Panc1 (cell line): ENCODE data around the gene STX18. TPM values are rescaled to one million over a fixed set of nuclear protein-coding genes. Genes with fewer than 3 reads are reported as not detected.

ENCODE experiments used
- ATAC-seq: fragments of 200-7000 bp; cut with Tn5 transposase; 2 replicates; pipeline ENCODE4 v1.9.1; 2020; ENCODE audit warnings: mild to moderate bottlenecking, moderate library complexity
- BruUV-seq: library from RNA; stranded (reverse); fragments of 400-500 nt; replicated peaks from 2 replicates; lab custom pipeline; 2021; lab: Mats Ljungman, UMichigan
- CTCF ChIA-PET: fragments of 300-600 bp; sonication (Branson Sonifier 250); formaldehyde crosslinking; loops from one replicate; lab custom pipeline; 2022; ENCODE audit warnings: antibody characterized with exemption; lab: Charles Lee
- POLR2A ChIA-PET: fragments of 300-600 bp; sonication (Branson Sonifier 250); formaldehyde crosslinking; loops from one replicate; lab custom pipeline; 2022; ENCODE audit warnings: antibody characterized with exemption; lab: Charles Lee
- DNase-seq: peaks from one replicate; pipeline ENCODE4 v3.0.0-alpha.2; 2010; ENCODE audit warnings: low read depth, low spot score
- H3K27ac ChIP-seq: 2 replicates; pipeline ENCODE4 v1.5.1; 2011; ENCODE audit warnings: mild to moderate bottlenecking, low read length, inconsistent platforms
- H3K27me3 ChIP-seq: fragments of 200-500 bp; sonication (Bioruptor generic); 2 replicates; pipeline ENCODE4 v1.6.0; 2014; ENCODE audit warnings: low read length, inconsistent platforms; ENCODE audit not compliant: control insufficient read depth, insufficient read depth
- H3K36me3 ChIP-seq: fragments of 200-500 bp; sonication (Bioruptor generic); 2 replicates; pipeline ENCODE4 v1.5.1; 2014; ENCODE audit warnings: inconsistent platforms, mild to moderate bottlenecking, low read length, moderate library complexity; ENCODE audit not compliant: control insufficient read depth, insufficient read depth
- H3K4me1 ChIP-seq: 2 replicates; pipeline ENCODE4 v1.5.1; 2011; ENCODE audit warnings: inconsistent platforms, mild to moderate bottlenecking, low read length, moderate library complexity; ENCODE audit not compliant: control insufficient read depth, insufficient read depth
- H3K4me3 ChIP-seq, 2 experiments: 2 replicates each; pipeline ENCODE4 v1.5.1; 2011 to 2012; ENCODE audit warnings: low read depth in 2 of 2, low read length in 2 of 2, mild to moderate bottlenecking in 2 of 2, inconsistent platforms in 1 of 2, moderate library complexity in 1 of 2
- H3K9me3 ChIP-seq: fragments of 200-500 bp; sonication (Bioruptor generic); 2 replicates; pipeline ENCODE4 v1.5.1; 2014; ENCODE audit warnings: low read depth, mild to moderate bottlenecking, inconsistent platforms, low read length, moderate library complexity; ENCODE audit not compliant: control insufficient read depth, insufficient read depth
- POLR2AphosphoS5 ChIP-seq: IDR thresholded peaks from 2 replicates; pipeline ENCODE4 v1.6.1; 2012; ENCODE audit warnings: mild to moderate bottlenecking, low read depth, low read length, moderate library complexity
- SIN3A ChIP-seq: IDR thresholded peaks from 2 replicates; pipeline ENCODE4 v1.6.1; 2012; ENCODE audit warnings: low read depth, mild to moderate bottlenecking, low read length, moderate library complexity, borderline replicate concordance; ENCODE audit not compliant: insufficient read depth
- TCF7L2 ChIP-seq: IDR thresholded peaks from 2 replicates; pipeline ENCODE4 v1.6.1; 2011; ENCODE audit warnings: mild to moderate bottlenecking, low read depth, low read length, inconsistent platforms
- in situ Hi-C: cut with HindIII; loops from 2 replicates; pipeline ENCODE4 v1.10.0; 2016; ENCODE audit warnings: low sequenced_read_pairs, low pct_unique_long_range_greater_than_20kb
- intact Hi-C: fragments of 100-400 bp; cut with micrococcal nuclease; formaldehyde crosslinking; loops from one replicate; pipeline ENCODE4 v1.10.0; 2022; ENCODE audit not compliant: unreplicated experiment
- total RNA-seq: library from RNA; stranded (reverse); gene quantifications from one replicate; pipeline ENCODE4 v1.2.1, GENCODE V29; 2021; ENCODE audit not compliant: unreplicated experiment
- TF ChIP-seq, protein P1 (sequence below): fragments of 450-650 bp; IDR thresholded peaks from 2 replicates; pipeline ENCODE4 v1.5.1; 2017; ENCODE audit warnings: mild to moderate bottlenecking
- TF ChIP-seq, protein P2 (sequence below), 2 experiments: IDR thresholded peaks; 2 replicates each; pipeline ENCODE4 v1.6.1; 2011 to 2012; ENCODE audit warnings: low read depth in 2 of 2, control low read depth in 1 of 2, low read length in 1 of 2, mild to moderate bottlenecking in 1 of 2, moderate library complexity in 1 of 2; ENCODE audit not compliant: insufficient read depth in 1 of 2

Gene STX18
- total RNA-seq, 1 experiment from 2014 or later, result 15.0 TPM

DNA sequence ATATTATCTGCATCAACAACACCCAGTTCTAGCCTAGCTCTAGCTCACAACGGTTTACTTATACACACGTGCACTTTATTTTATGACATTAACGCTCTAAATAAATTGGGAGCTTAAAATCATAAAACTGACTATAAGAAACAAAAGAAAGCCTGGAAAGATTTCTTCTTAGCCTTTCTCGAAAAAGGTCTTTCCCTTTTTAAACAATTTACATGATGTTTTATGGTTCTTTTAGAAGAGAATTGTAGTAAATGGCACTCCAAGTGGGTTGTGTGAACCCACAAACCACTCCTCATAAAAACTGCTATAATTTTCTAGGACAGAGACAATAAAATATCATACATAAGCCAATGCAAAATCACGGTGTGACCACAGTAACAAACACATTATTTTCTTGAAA lies 23.1 kb downstream of the STX18 start:
- peaks cover 5% of the 10 kb centered on the region for H3K4me1 ChIP-seq
- ChIA-PET POLR2A (no interaction called here), CTCF (interaction anchor here (1.5 kb wide), 1 partner anchor 10 kb away, joined by 8 read pairs; no protein-coding TSS in a partner anchor)
- H3K4me3 ChIP-seq, result no peak overlapping the region
- intact Hi-C loops, result no loop called here
- no TSS peak for BruUV-seq
- no peaks in the 10 kb centered on the region for H3K27me3 ChIP-seq
- TF ChIP-seq SIN3A (no peak), TCF7L2 (no peak), POLR2AphosphoS5 (no peak)
- TF ChIP-seq, protein P1, sequence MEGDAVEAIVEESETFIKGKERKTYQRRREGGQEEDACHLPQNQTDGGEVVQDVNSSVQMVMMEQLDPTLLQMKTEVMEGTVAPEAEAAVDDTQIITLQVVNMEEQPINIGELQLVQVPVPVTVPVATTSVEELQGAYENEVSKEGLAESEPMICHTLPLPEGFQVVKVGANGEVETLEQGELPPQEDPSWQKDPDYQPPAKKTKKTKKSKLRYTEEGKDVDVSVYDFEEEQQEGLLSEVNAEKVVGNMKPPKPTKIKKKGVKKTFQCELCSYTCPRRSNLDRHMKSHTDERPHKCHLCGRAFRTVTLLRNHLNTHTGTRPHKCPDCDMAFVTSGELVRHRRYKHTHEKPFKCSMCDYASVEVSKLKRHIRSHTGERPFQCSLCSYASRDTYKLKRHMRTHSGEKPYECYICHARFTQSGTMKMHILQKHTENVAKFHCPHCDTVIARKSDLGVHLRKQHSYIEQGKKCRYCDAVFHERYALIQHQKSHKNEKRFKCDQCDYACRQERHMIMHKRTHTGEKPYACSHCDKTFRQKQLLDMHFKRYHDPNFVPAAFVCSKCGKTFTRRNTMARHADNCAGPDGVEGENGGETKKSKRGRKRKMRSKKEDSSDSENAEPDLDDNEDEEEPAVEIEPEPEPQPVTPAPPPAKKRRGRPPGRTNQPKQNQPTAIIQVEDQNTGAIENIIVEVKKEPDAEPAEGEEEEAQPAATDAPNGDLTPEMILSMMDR, result no peak
- TF ChIP-seq, protein P2, sequence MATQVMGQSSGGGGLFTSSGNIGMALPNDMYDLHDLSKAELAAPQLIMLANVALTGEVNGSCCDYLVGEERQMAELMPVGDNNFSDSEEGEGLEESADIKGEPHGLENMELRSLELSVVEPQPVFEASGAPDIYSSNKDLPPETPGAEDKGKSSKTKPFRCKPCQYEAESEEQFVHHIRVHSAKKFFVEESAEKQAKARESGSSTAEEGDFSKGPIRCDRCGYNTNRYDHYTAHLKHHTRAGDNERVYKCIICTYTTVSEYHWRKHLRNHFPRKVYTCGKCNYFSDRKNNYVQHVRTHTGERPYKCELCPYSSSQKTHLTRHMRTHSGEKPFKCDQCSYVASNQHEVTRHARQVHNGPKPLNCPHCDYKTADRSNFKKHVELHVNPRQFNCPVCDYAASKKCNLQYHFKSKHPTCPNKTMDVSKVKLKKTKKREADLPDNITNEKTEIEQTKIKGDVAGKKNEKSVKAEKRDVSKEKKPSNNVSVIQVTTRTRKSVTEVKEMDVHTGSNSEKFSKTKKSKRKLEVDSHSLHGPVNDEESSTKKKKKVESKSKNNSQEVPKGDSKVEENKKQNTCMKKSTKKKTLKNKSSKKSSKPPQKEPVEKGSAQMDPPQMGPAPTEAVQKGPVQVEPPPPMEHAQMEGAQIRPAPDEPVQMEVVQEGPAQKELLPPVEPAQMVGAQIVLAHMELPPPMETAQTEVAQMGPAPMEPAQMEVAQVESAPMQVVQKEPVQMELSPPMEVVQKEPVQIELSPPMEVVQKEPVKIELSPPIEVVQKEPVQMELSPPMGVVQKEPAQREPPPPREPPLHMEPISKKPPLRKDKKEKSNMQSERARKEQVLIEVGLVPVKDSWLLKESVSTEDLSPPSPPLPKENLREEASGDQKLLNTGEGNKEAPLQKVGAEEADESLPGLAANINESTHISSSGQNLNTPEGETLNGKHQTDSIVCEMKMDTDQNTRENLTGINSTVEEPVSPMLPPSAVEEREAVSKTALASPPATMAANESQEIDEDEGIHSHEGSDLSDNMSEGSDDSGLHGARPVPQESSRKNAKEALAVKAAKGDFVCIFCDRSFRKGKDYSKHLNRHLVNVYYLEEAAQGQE (IDR thresholded peaks at IDR 0.05; ENCODE audit: insufficient read depth in 1 of 2, low read depth in 2 of 2, low read length in 1 of 2), result no peak
- no peaks in the 10 kb centered on the region for H3K9me3 ChIP-seq
- no peaks in the 10 kb centered on the region for H3K36me3 ChIP-seq
- ATAC-seq (no peak), DNase-seq (no peak)
- no peak overlapping the region for H3K27ac ChIP-seq
- in situ Hi-C loops, result no loop called here

DNA sequence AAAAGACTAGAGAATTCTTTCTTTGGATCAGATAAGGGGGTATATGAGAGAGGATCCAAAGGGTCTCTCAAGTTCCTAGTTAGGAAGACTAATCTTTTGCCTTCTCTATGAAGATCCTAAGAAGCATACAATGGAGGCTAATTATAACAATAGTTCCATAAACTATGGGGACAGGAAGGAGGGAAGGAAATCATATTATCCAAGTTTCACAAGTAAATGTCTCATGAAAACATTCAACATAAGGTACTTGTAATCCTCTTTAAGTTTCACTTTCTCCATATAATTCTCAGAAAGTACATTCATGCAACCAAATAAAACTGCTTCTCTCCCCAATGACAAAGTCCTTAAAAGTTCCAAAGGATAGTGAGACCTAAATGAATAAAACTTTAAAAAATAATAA lies 27.1 kb downstream of the STX18 start:
- Histone ChIP-seq H3K27ac (no peak overlapping the region), H3K36me3 (no peaks in the 10 kb centered on the region), H3K4me3 (no peak overlapping the region), H3K27me3 (no peaks in the 10 kb centered on the region), H3K9me3 (no peaks in the 10 kb centered on the region), H3K4me1 (no peaks in the 10 kb centered on the region; the same call in 1 of the 2 replicates)
- no peak for DNase-seq
- ChIA-PET CTCF (interaction anchor here (0.7 kb wide), 1 partner anchor 155 kb away, joined by 4 read pairs; no protein-coding TSS in a partner anchor), POLR2A (no interaction called here)
- intact Hi-C loops, result no loop called here
- TF ChIP-seq TCF7L2, result no peak
- TF ChIP-seq, protein P1, result no peak
- TF ChIP-seq POLR2AphosphoS5, result no peak
- TF ChIP-seq SIN3A, result no peak
- TF ChIP-seq, protein P2 (IDR thresholded peaks at IDR 0.05; ENCODE audit: insufficient read depth in 1 of 2, low read depth in 2 of 2, low read length in 1 of 2), result no peak
- no TSS peak for BruUV-seq
- ATAC-seq, result no peak
- in situ Hi-C loops, result no loop called here
